Measurements from ENCODE around the gene PILRB.

The PILRB gene

GRCh38 chr7:100400041-100400440 lies 42.1 kb downstream of the PILRB start:
- H3K4me1 ChIP-seq (ENCODE audit: control insufficient read depth, low read length), result peaks cover 36% of the 10 kb centered on the region
- H3K9me2 ChIP-seq (replicated peaks; ENCODE audit: control insufficient read depth, low read length), result no peaks in the 10 kb centered on the region
- no peaks in the 10 kb centered on the region for H4K20me1 ChIP-seq (ENCODE audit: control insufficient read depth, insufficient read depth, low read depth, low read length)
- H3K4me3 ChIP-seq (ENCODE audit: low read length), result no peak overlapping the region
- H3F3A ChIP-seq (ENCODE audit: control insufficient read depth, insufficient read depth), result peaks cover 6% of the 10 kb centered on the region
- no peaks in the 10 kb centered on the region for H3K9me3 ChIP-seq (ENCODE audit: control insufficient read depth, insufficient read depth, low read length)
- TF ChIP-seq EZH2phosphoT487 (IDR thresholded peaks at IDR 0.05; ENCODE audit: borderline replicate concordance, low read length), result no peak
- TF ChIP-seq, protein P1, sequence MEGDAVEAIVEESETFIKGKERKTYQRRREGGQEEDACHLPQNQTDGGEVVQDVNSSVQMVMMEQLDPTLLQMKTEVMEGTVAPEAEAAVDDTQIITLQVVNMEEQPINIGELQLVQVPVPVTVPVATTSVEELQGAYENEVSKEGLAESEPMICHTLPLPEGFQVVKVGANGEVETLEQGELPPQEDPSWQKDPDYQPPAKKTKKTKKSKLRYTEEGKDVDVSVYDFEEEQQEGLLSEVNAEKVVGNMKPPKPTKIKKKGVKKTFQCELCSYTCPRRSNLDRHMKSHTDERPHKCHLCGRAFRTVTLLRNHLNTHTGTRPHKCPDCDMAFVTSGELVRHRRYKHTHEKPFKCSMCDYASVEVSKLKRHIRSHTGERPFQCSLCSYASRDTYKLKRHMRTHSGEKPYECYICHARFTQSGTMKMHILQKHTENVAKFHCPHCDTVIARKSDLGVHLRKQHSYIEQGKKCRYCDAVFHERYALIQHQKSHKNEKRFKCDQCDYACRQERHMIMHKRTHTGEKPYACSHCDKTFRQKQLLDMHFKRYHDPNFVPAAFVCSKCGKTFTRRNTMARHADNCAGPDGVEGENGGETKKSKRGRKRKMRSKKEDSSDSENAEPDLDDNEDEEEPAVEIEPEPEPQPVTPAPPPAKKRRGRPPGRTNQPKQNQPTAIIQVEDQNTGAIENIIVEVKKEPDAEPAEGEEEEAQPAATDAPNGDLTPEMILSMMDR (IDR thresholded peaks at IDR 0.05; ENCODE audit: low read depth, low read length, poor library complexity, severe bottlenecking), result no peak
- no peaks in the 10 kb centered on the region for H3K79me2 ChIP-seq (ENCODE audit: control insufficient read depth, low read length)
- H3K4me2 ChIP-seq (ENCODE audit: low read length), result no peak overlapping the region
- no peak overlapping the region for H3K27ac ChIP-seq (ENCODE audit: low read depth, low read length)
- H3K27me3 ChIP-seq (ENCODE audit: control insufficient read depth, low read length), result no peaks in the 10 kb centered on the region
- no peaks in the 10 kb centered on the region for H3K36me3 ChIP-seq (ENCODE audit: control insufficient read depth, low read length)

DNA sequence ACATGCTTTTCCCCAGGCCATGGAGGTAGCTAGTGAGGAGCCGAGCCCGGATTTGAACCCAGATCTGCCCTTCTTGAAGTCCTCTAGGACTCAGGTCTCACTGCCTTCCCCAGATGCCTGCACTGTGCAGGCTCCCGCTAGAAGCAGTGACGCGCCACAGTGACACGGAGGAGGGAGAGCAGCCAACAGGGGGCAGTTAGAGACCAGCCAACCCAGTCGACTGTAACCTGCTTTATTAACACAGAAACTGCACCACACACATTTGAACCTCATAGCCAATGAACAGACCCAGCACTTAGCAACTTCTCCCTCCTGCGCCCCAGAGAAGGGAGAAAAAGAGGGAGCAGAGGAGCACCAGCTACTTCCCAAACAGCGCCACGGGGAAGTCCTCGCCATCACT lies 42.7 kb downstream of the PILRB start:
- TF ChIP-seq, protein P1 (IDR thresholded peaks at IDR 0.05; ENCODE audit: low read depth, low read length, poor library complexity, severe bottlenecking), result peak; percentile 63
- no peak for TF ChIP-seq EZH2phosphoT487 (IDR thresholded peaks at IDR 0.05; ENCODE audit: borderline replicate concordance, low read length)
- Histone ChIP-seq H3K4me3 (ENCODE audit: low read length) (no peak overlapping the region), H3K4me1 (ENCODE audit: control insufficient read depth, low read length) (peaks cover 30% of the 10 kb centered on the region), H3K36me3 (ENCODE audit: control insufficient read depth, low read length) (no peaks in the 10 kb centered on the region), H3K27me3 (ENCODE audit: control insufficient read depth, low read length) (no peaks in the 10 kb centered on the region), H3K4me2 (ENCODE audit: low read length) (no peak overlapping the region), H3F3A (ENCODE audit: control insufficient read depth, insufficient read depth) (no peaks in the 10 kb centered on the region), H3K79me2 (ENCODE audit: control insufficient read depth, low read length) (no peaks in the 10 kb centered on the region), H3K9me3 (ENCODE audit: control insufficient read depth, insufficient read depth, low read length) (no peaks in the 10 kb centered on the region), H4K20me1 (ENCODE audit: control insufficient read depth, insufficient read depth, low read depth, low read length) (no peaks in the 10 kb centered on the region), H3K27ac (ENCODE audit: low read depth, low read length) (no peak overlapping the region), H3K9me2 (replicated peaks; ENCODE audit: control insufficient read depth, low read length) (no peaks in the 10 kb centered on the region)

GRCh38 chr7:100401811-100402210 lies 43.9 kb downstream of the PILRB start:
- Histone ChIP-seq H3K9me3 (ENCODE audit: control insufficient read depth, insufficient read depth, low read length) (no peaks in the 10 kb centered on the region), H3K36me3 (ENCODE audit: control insufficient read depth, low read length) (no peaks in the 10 kb centered on the region), H3K27me3 (ENCODE audit: control insufficient read depth, low read length) (peaks cover 3% of the 10 kb centered on the region; the same call in 1 of the 2 replicates), H3K9me2 (replicated peaks; ENCODE audit: control insufficient read depth, low read length) (no peaks in the 10 kb centered on the region), H3K27ac (ENCODE audit: low read depth, low read length) (no peak overlapping the region), H3K4me2 (ENCODE audit: low read length) (no peak overlapping the region), H3F3A (ENCODE audit: control insufficient read depth, insufficient read depth) (no peaks in the 10 kb centered on the region), H4K20me1 (ENCODE audit: control insufficient read depth, insufficient read depth, low read depth, low read length) (no peaks in the 10 kb centered on the region), H3K4me1 (ENCODE audit: control insufficient read depth, low read length) (peaks cover 19% of the 10 kb centered on the region), H3K79me2 (ENCODE audit: control insufficient read depth, low read length) (no peaks in the 10 kb centered on the region), H3K4me3 (ENCODE audit: low read length) (no peak overlapping the region)
- TF ChIP-seq, protein P1 (IDR thresholded peaks at IDR 0.05; ENCODE audit: low read depth, low read length, poor library complexity, severe bottlenecking), result no peak
- TF ChIP-seq EZH2phosphoT487 (IDR thresholded peaks at IDR 0.05; ENCODE audit: borderline replicate concordance, low read length), result no peak
